8988T (cell line): Measurements from ENCODE around the gene DIPK1B.

ENCODE experiments used
- DNase-seq: peaks from one replicate; pipeline ENCODE4 v3.0.0; 2011

Gene DIPK1B

DNA sequence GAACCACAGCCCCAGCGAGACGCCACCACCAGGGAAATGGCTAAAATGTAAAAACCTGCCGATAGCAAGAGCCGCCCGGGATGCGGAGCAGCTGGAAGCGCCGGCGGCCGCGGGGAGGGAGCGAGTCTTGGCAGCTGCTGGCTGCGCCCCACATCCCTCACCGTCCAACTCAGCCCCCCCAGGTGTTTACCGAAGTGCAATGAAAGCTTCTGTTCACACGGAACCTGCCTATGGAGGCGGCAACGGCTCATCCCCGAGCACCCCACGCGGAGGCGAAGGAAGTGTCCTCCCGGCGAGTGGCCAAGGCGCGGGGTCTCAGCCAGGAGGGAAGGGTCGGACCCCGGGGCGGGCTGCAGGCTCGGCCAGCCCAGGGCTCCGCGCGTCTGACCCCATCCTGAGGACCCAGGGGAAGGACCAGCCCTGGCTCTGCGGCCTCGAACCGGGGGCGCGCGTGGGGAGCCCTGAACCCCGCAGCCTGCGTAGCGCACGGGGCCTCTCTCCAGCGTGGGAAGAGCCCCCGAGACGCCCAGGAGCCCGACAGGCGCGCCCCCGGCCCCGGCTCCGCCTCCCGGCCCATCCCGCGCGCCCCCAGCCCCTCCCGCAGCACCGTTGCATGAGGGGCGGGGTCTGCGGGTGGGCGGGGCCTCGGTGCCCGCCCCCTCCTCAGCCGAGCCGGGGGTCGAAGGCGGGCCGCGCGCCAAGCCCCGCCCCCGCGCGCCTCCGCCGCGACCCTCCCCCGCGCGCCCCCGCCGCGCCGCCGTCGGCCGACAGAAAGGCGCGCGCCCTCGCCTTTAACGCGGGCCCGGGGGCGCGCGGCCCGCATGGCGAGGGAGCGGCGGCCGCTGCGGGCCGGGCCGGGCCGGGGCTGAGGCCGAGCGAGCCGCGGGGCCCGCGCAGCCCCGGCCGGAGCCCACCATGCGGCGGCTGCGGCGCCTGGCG, at the start of gene DIPK1B:
DIPK1B (plus strand) TSS at position 822 of the 939 bp plus-strand sequence; CDS start at position 916, 94 bp downstream.
- DNase-seq, result no peak

DNA sequence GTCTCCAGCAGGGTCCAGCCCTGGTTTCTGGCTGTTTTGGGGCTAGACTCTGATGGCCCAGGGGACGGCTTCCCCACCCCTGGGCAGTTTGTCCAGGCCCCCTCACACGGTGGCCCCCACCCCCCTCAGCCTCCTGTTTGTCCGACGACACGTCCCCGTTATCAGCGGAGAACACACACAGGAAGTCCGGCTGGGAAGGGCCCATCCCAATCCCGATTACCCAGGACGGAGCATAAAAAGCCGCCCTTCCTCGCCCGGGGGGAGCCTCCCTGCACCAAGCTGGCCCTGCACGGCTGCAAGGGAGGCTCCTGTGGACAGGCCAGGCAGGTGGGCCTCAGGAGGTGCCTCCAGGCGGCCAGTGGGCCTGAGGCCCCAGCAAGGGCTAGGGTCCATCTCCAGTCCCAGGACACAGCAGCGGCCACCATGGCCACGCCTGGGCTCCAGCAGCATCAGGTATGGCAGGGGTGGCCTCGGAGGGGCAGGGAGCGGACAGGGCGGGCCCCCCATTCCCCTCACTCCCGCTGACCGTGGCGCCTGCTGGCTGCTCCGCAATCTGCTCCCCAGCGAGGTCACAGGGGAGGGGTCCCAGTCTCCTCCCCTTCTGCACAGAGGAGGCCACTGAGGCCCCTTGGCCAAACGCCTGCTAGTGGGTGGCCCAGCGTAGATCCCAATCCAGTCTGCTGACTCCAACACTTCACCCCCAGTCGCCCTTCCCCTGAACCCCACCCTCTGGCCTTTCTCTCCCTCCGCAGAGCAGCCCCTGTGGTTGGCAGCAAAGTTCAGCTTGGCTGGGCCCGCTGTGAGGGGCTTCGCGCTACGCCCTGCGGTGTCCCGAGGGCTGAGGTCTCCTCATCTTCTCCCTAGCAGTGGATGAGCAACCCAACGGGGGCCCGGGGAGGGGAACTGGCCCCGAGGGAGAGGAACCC, 49.5 kb upstream of the DIPK1B start, which contains the start of gene EGFL7:
EGFL7 (plus strand) TSS at position 261 of the 926 bp plus-strand sequence. CDS start 5,367 bp downstream, outside the sequence.
- DNase-seq, result peak; percentile 39

DNA sequence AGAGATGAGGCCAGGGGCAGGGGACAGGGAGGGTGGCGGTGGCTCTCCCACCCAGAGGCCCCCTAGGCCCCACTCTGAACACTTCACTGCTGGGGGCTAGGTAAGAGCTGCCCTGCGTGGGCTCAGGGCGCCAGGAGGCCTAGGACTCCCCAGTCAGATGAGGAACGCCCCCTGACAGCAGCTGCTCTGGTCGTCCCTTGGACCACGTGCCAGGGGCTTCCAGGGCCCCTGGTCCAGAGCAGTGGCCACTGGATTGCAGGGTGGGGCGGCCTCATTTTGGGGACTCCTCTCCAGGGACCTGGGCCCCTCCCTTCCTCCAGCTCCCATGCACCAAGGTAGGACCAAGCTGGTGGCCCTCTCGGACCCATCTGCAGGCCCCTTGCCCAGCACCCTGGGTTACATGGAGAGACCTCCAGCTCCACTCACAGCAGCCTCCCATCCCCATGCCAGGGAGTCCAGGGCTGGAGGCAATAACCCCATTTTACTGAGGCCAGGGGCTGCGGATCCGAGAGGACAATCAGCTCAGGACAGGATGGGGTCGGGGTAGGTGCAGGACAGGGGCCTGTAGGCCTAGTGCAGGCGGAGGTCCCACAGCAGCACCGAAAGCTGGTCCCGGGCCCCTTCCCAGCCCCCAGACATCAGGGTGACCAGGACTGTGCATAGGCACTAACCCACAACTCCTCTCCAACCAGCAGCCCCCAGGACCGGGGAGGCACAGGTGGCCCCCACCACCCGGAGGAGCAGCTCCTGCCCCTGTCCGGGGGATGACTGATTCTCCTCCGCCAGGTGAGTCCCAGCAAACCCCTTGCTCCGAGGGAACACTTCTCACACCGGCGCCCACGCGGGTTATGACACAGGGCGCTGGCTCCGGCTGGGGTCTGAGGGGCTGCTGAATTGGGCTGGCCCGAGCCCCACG, 48.1 kb upstream of the DIPK1B start:
- peak; percentile 68 for DNase-seq

DNA sequence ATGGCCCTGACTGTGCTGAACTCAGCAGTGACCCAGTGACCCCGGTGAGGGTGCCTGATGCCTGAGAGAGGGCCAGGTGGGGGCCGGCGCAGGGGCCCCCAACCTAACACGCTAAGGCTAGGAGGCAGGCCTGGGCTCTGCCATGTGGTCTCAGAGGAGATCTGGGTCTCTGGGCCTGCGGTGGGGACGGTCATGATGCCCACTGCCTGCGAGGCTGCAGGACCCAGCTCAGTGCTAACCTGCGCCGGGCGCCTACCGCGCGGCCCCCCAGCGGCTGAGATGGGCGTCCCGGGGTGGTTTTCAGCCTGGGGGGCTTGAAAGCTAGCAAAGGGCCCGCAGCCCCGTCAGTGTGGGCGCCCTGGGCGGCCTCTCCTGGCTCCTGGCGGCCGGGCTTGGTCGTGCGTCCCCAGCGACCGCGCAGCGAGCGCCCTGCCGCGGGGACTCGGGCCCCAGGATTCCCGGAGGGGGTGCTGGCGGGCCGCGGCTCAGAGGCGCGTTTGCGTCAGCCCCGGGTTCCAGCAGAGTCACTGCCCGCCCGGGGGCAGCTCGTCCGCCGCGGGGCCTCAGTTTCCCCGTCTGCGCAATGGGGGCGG, 47.2 kb upstream of the DIPK1B start:
- peak; percentile 96 for DNase-seq

DNA sequence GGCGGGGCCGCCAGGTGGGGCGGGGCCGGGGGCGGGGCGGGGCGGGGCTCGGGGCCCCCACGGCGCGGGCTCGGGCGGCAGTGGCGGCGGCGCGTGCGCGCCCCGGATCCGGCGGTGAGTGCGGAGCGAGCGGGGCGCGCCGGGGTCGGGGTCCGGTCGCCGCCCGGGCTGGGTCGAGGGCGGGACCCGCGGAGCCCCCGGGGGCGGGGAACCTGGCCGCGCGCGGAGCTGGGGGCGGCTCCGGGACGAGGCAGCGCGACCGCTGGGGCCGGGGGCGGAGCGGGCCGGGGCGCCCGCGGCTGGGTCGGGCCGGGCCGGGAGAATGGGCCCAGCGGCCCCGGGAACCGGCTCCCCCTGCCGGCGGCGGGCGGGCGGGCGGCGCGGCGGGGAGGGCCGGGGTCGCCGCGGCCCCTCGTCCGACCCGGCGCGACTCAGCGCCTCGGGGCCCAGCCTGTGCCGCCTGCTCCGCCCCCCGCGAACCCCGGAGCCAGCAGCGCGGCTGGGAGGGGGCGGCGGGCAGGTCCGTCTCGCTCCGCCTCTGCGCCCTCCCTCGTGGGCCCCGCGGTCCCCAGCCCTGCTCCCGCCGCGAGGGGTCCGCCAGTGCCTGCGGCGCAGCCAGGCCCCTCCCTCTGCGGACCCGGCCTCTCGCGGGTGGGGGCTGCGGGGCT, 46.5 kb upstream of the DIPK1B start:
- DNase-seq, result peak; percentile 95

DNA sequence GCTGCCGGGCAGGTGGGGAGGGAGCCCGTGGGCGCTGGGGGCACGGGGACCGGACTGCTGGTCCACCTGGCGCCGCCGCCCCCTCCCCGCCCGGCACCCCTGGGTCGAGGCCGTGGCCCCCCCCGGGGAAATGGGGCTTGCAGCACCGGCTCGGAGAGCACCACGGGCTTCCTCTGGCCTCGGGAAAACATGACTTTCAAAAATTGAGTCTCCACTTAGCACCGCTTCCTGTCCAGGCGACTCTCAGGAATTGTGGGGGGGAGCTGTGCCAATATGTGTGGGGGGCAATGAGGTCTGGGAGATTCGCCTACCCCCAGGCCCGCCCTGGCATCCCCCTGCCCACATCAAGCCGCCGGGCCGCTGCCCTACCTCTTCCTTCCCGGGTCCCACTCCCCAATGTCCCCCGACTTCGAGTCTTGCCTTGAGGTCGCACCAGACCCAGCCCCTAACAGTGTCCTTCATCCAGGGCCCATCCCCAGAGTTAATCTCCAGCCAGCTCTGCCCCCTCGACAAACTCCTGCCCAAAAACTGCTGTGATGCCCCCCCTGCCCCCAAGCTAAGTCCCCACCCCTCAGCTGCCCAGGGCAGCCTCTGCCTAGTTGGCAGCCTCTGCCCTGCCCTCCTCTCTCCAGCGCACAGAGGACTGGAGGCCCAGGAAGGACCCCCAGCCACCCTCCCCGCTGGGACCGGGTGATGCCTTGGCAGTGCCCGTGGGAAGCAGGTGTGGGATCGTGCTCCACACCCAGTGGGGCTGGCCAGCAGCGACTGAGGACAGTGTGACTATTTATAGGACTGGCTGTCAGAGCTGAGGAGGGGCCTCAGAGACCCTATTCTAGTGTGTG, 45.8 kb upstream of the DIPK1B start:
- peak; percentile 90 for DNase-seq

DNA sequence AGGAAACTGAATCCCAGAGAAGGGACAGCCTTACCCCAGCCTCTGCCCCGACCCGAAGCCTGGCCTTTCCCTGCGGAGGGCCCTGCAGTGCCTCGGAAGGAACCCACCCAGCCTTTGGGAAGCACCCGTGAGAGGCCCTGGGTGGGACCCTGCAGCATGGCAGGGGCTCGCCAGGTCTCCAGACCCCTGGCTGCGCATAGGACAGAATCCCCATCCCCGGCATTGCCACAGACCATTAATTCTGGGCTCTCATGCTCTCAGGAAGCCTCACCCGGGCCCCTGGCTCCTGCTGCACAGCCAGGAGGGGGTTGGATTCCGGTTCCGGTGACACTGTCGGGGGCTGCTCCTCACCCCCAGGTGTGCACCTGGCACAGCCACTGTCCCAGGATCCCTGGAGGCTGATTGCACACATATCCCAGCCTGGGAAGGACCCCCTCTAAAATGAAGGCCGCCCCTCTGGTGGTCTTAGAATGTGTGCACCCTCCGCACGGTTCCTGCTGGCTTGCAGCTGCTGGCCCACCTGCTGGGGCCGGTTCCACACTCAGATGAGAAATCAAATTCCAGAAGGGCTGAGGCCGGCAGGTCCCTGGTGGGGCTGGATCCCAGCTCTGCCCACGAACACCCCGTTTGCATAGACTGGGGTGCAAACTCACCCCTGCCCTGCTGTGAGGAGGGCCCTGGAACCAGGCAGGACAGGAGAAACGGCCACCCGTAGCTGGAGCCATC, 45.0 kb upstream of the DIPK1B start:
- DNase-seq, result no peak

DNA sequence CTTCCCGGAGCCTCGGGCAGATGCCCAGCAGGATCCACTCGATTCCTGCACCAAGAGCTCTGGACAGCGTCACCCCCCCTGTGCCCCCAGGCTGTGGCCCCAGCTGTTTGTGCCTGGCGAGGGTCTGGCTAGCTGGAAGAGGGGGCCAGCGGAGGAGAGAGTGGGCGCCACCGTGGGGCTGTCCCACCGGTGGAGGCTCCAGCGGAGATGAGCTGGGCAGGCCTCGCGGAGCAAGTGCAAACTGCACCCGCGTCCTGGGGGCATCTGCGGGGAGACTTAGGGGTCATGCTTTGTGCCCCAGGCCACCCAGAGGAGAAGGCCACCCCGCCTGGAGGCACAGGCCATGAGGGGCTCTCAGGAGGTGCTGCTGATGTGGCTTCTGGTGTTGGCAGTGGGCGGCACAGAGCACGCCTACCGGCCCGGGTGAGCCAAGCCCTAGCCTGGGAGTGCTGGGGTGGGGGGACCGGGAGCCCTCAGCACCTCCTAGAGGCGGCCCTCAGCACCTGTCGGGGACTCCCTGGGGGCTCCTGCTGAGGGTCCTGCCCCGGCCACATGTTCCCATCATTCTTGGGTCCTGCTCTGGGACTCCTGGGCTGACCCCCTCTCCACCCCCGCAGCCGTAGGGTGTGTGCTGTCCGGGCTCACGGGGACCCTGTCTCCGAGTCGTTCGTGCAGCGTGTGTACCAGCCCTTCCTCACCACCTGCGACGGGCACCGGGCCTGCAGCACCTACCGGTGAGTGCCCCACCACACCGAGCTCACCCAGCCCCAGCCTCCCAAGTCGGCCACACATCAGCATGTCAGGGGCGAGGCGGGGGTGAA, 44.2 kb upstream of the DIPK1B start:
- peak; percentile 89 for DNase-seq

DNA sequence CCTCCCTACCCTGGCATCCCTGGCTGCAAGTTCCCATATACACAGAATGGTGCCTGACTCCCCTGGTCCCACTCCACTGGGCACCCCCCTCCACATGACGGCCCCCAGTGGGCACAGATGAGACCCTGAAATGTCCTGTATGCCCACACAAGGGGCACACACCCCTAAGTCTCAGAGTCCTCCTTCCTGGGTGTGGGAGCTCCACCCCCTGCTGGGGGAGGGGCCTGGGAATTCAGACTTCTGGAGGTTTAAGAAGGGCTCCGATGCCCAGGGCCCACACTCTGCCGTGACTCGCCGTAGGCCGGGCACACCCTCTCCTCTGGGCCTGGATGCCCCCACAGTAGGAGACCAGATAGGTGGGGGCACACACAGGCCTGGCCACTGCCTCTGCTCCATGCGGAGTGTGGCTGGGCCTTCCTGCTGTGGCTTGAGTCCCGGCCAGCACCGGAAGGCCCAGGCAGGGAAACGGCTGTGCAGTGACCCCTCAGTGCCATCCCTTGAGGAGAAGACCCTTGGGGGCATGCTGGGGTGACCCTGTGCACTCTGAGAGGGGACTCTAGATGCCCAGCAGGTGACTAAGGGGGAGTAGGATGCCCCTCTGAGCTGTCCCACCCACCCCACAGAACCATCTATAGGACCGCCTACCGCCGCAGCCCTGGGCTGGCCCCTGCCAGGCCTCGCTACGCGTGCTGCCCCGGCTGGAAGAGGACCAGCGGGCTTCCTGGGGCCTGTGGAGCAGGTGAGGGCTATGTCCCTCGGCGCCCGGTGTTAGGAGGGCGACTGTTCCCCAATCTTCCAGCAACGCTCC, 43.2 kb upstream of the DIPK1B start:
- DNase-seq, result peak; percentile 86

DNA sequence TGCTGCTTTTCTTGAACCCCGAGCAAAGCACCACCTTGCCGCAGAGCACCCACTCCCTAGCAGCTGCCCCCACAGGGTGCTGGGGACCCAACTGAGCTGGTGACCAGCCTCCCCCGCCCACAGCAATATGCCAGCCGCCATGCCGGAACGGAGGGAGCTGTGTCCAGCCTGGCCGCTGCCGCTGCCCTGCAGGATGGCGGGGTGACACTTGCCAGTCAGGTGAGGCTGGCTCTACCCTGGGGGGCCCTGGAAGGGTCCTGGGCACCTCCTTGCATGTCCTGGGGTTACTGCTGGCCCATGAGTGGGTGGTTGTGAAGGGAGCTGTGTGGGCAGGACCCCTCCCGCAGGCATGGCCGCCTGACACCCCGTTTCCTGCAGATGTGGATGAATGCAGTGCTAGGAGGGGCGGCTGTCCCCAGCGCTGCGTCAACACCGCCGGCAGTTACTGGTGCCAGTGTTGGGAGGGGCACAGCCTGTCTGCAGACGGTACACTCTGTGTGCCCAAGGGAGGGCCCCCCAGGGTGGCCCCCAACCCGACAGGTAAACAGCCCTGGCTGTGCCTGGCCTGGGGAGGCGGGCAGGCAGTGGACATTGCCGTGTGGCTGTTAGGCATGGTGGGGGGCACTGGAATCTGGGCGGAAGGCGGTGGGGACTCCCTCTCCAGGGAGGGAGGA, 42.4 kb upstream of the DIPK1B start:
- no peak for DNase-seq

DNA sequence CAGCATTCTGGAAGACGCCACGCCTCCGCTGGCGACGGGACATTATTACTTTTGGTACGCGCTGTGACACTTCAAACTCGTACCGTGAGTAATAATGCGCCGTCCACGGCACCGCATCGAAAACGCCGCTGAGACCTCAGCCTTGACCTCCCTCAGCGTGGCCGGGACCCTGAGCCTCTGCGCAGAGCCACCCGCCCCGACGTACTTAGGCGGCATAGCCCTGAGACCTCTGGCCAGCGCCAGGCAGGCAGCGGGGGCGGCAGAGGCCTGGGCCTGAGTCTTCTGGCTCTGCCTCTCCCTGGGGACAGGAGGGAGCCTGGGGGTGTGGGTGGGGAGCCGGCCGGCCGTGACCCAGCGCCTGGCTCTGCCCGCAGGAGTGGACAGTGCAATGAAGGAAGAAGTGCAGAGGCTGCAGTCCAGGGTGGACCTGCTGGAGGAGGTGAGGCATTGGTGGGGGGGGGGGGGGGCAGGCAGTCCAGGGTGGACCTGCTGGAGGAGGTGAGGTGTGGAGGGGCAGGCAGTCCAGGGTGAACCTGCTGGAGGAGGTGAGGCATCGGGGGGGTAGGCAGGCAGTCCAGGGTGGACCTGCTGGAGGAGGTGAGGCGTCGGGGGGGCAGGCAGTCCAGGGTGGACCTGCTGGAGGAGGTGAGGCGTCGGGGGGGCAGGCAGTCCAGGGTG, 41.7 kb upstream of the DIPK1B start:
- DNase-seq, result no peak

DNA sequence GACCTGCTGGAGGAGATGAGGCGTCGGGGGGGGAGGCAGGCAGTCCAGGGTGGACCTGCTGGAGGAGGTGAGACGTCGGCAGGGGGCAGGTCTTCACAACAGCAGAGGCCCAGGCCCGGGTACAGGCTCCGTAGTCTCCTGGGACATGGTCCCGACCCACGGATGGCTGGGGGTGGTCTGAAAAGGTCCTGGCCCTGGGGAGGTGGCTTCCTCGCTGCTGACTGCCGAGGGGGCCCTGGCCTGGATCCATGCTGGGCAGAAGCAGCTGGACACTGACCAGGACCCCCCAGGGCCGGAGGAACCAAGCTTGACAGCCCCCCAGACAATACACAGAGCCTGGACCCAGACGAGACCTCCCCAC, 41.1 kb upstream of the DIPK1B start:
- DNase-seq, result no peak

DNA sequence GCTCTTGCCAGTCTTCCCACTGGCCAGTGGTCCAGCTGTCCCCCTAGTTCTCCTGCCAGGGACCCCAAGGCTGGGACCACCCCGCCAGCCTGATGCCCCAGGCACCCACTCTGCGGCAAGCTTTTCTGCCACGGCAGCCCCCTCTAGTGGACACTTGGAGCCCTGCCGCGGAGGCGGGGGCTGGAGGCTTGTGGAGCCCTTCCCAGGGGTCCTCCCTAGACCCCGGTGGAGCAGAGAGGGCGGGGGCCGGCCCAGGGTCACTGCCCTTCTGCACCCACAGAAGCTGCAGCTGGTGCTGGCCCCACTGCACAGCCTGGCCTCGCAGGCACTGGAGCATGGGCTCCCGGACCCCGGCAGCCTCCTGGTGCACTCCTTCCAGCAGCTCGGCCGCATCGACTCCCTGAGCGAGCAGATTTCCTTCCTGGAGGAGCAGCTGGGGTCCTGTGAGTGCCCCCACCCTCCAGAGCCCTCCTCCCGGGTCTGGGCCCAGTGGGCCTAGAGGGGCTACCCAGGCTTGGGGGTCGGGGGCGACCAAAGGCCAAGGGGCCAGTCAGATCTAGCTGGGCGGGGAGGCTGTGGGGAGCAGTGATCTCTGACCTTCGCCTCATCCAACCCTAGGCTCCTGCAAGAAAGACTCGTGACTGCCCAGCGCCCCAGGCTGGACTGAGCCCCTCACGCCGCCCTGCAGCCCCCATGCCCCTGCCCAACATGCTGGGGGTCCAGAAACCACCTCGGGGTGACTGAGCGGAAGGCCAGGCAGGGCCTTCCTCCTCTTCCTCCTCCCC, 40.5 kb upstream of the DIPK1B start:
- peak; percentile 96 for DNase-seq

DNA sequence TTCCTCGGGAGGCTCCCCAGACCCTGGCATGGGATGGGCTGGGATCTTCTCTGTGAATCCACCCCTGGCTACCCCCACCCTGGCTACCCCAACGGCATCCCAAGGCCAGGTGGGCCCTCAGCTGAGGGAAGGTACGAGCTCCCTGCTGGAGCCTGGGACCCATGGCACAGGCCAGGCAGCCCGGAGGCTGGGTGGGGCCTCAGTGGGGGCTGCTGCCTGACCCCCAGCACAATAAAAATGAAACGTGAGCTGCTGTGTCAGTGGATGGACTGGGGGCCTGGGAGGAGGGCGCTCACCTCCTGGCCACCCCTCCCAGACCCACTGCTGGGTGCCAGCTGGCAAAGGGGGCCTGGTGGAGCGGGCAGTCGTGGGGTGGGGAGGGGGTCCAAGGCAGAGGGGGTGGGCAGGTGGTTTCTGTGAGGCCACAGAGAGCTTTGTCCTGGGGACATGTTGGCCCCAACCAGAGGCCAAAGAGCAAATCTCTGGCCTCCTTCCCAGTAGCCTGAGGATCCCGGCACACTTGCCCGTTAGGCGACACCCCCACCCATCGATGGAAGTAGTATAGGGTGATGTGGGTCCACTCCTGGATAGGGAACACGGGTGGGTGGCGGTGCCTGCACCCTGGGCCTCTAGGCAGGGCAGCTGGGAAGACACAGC, 39.8 kb upstream of the DIPK1B start:
- DNase-seq, result no peak
